ENCODE data around the gene DDX28. TPM values are rescaled to one million over a fixed set of nuclear protein-coding genes. Genes with fewer than 3 reads are reported as not detected.

Gene DDX28
- total RNA-seq, 4 donors from 2014 or later: 5.0 to 10.1 (median 8.4) TPM

GRCh38 chr16:68070249-68070730, 47.3 kb upstream of the DDX28 start:
- intact Hi-C loops (cut with DNase I): no loop called here
- Histone ChIP-seq H3K36me3 (peaks cover 22 to 84% (median 45%) of the 10 kb centered on the region in 4 donors), H3K4me1 (peaks cover 13 to 38% (median 28%) of the 10 kb centered on the region in 4 donors), H3K9me3 (no peaks in the 10 kb centered on the region), H3K4me3 (no peak overlapping the region), H3K27ac (replicated peaks in 1 of 4) (no peak overlapping the region), H3K27me3 (no peaks in the 10 kb centered on the region)
- WGBS: 100% methylated on average over 1 of the region's 2 CpGs
- TF ChIP-seq POLR2A (IDR thresholded peaks at IDR 0.05; ENCODE audit: low read depth): no peak
- no peak for TF ChIP-seq POLR2AphosphoS5 (IDR thresholded peaks at IDR 0.05)
- TF ChIP-seq EP300 (IDR thresholded peaks at IDR 0.05): no peak
- TF ChIP-seq CTCF (IDR thresholded peaks at IDR 0.05): no peak
- no peak for DNase-seq (ENCODE audit: extremely low spot score)

GRCh38 chr16:68069511-68070248, 46.6 kb upstream of the DDX28 start:
- Histone ChIP-seq H3K36me3 (peaks cover 20 to 78% (median 39%) of the 10 kb centered on the region in 4 donors), H3K27ac (replicated peaks in 1 of 4) (no peak overlapping the region), H3K9me3 (no peaks in the 10 kb centered on the region), H3K4me1 (peaks cover 19 to 44% (median 34%) of the 10 kb centered on the region in 4 donors), H3K4me3 (no peak overlapping the region), H3K27me3 (no peaks in the 10 kb centered on the region)
- TF ChIP-seq POLR2A (IDR thresholded peaks at IDR 0.05; ENCODE audit: low read depth) (no peak), POLR2AphosphoS5 (IDR thresholded peaks at IDR 0.05) (no peak), EP300 (IDR thresholded peaks at IDR 0.05) (no peak), CTCF (IDR thresholded peaks at IDR 0.05) (no peak)
- no peak for DNase-seq (ENCODE audit: extremely low spot score)
- 74% methylated on average over 5 of the region's 7 CpGs for WGBS
- intact Hi-C loops (cut with DNase I): no loop called here

GRCh38 chr16:68068926-68069325, 45.9 kb upstream of the DDX28 start:
- Histone ChIP-seq H3K4me3 (no peak overlapping the region), H3K36me3 (peaks cover 15 to 70% (median 31%) of the 10 kb centered on the region in 4 donors), H3K4me1 (peaks cover 25 to 51% (median 40%) of the 10 kb centered on the region in 4 donors), H3K27ac (replicated peaks in 1 of 4) (no peak overlapping the region), H3K9me3 (no peaks in the 10 kb centered on the region), H3K27me3 (no peaks in the 10 kb centered on the region)
- WGBS: 93% methylated on average over 9 of the region's 9 CpGs
- no peak for TF ChIP-seq POLR2AphosphoS5 (IDR thresholded peaks at IDR 0.05)
- TF ChIP-seq CTCF (IDR thresholded peaks at IDR 0.05): no peak
- no peak for TF ChIP-seq EP300 (IDR thresholded peaks at IDR 0.05)
- no peak for TF ChIP-seq POLR2A (IDR thresholded peaks at IDR 0.05; ENCODE audit: low read depth)
- intact Hi-C loops (cut with DNase I): no loop called here
- no peak for DNase-seq (ENCODE audit: extremely low spot score)

- Histone ChIP-seq H3K27ac (replicated peaks in 1 of 4) (no peak overlapping the region), H3K27me3 (no peaks in the 10 kb centered on the region), H3K4me3 (no peak overlapping the region), H3K4me1 (peaks cover 17 to 39% (median 29%) of the 10 kb centered on the region in 4 donors), H3K9me3 (no peaks in the 10 kb centered on the region), H3K36me3 (peaks cover 9 to 63% (median 26%) of the 10 kb centered on the region in 4 donors)
- no peak for TF ChIP-seq CTCF (IDR thresholded peaks at IDR 0.05)
- no peak for TF ChIP-seq POLR2A (IDR thresholded peaks at IDR 0.05; ENCODE audit: low read depth)
- TF ChIP-seq POLR2AphosphoS5 (IDR thresholded peaks at IDR 0.05): no peak
- no peak for TF ChIP-seq EP300 (IDR thresholded peaks at IDR 0.05)
- intact Hi-C loops (cut with DNase I): no loop called here
- DNase-seq (ENCODE audit: extremely low spot score): no peak
- WGBS: 63% methylated on average over 1 of the region's 1 CpG
Observed at GRCh38 chr16:68066763-68067162, 43.7 kb upstream of the DDX28 start.

All from esophagus muscularis mucosa (tissue), 4 donors.